GM12878 (cell line): ENCODE results near the gene P3H3. TPM values are rescaled to one million over a fixed set of nuclear protein-coding genes. Genes with fewer than 3 reads are reported as not detected.

Experiments used
- ATAC-seq: fragments of 200-7000 bp; cut with Tn5 transposase; 3 replicates; pipeline ENCODE4 v1.9.1; 2020; ENCODE audit warnings: mild to moderate bottlenecking, moderate library complexity
- BruUV-seq: library from RNA; stranded (reverse); fragments of 400-500 nt; replicated peaks from 2 replicates; lab custom pipeline; 2021; lab: Mats Ljungman, UMichigan
- CTCF ChIA-PET: fragments of 300-600 bp; sonication (Branson Sonifier 250); formaldehyde crosslinking; extraction: SDS; loops from one replicate; lab custom pipeline; 2021; ENCODE audit warnings: inconsistent platforms; lab: Yijun Ruan, JAX
- POLR2A ChIA-PET: fragments of 350-600 bp; formaldehyde crosslinking; extraction: SDS; loops from one replicate; lab custom pipeline; 2021; ENCODE audit warnings: inconsistent platforms; lab: Charles Lee
- RAD21 ChIA-PET: fragments of 300-600 bp; sonication (Branson Sonifier 250); formaldehyde crosslinking; loops from one replicate; lab custom pipeline; 2023; ENCODE audit warnings: antibody characterized with exemption; ENCODE audit not compliant: unreplicated experiment; lab: Charles Lee
- SMC1A ChIA-PET: fragments of 300-600 bp; sonication (Branson Sonifier 250); formaldehyde crosslinking; loops from one replicate; lab custom pipeline; 2023; ENCODE audit not compliant: unreplicated experiment, uncharacterized antibody; lab: Charles Lee
- DNase-seq: peaks from one replicate; pipeline ENCODE4 v3.0.0-alpha.2; 2011; ENCODE audit warnings: low read depth, low spot score
- FAIRE-seq: peaks from 3 replicates; lab custom pipeline; 2011; peaks lifted over from hg19 to GRCh38; lab: Jason Lieb, UNC
- H2AFZ ChIP-seq: 2 replicates; pipeline ENCODE4 v1.6.0; 2011; ENCODE audit warnings: low read depth, low read length, control low read depth; ENCODE audit not compliant: control insufficient read depth
- H3K27ac ChIP-seq: 2 replicates; pipeline ENCODE4 v1.5.1; 2011; ENCODE audit warnings: control low read depth; ENCODE audit not compliant: control insufficient read depth, insufficient read depth
- H3K27me3 ChIP-seq, 2 experiments: replicated peaks in 1 of 2; 2 replicates each; pipeline versions ENCODE4 v1.6.0 to v1.6.1; 2011; ENCODE audit warnings: low read length in 1 of 2; ENCODE audit not compliant: control insufficient read depth in 2 of 2, insufficient read depth in 2 of 2
- H3K36me3 ChIP-seq, 2 experiments: 2 replicates each; pipeline ENCODE4 v1.5.1; 2011; ENCODE audit warnings: low read length in 1 of 2; ENCODE audit not compliant: control insufficient read depth in 2 of 2, insufficient read depth in 2 of 2
- H3K4me1 ChIP-seq: 2 replicates; pipeline ENCODE4 v1.6.1; 2011; ENCODE audit warnings: mild to moderate bottlenecking, low read length, moderate library complexity, mixed read lengths; ENCODE audit not compliant: control insufficient read depth, insufficient read depth
- H3K4me2 ChIP-seq: 2 replicates; pipeline ENCODE4 v1.6.0; 2011; ENCODE audit warnings: control low read depth; ENCODE audit not compliant: control insufficient read depth, insufficient read depth
- H3K4me3 ChIP-seq: fragments of 200-600 bp; sonication (generic); 2 replicates; pipeline ENCODE4 v1.5.1; 2016
- H3K79me2 ChIP-seq: 2 replicates; pipeline ENCODE4 v1.6.0; 2011; ENCODE audit warnings: low read length; ENCODE audit not compliant: control insufficient read depth, insufficient read depth
- H3K9ac ChIP-seq: 2 replicates; pipeline ENCODE4 v1.8.0; 2011; ENCODE audit warnings: low read length, control low read depth, mixed read lengths; ENCODE audit not compliant: control insufficient read depth, insufficient read depth
- H3K9me3 ChIP-seq: replicated peaks from 3 replicates; pipeline ENCODE4 v1.5.1; 2011; ENCODE audit warnings: mild to moderate bottlenecking, low read length; ENCODE audit not compliant: control insufficient read depth, insufficient read depth
- H4K20me1 ChIP-seq: 2 replicates; pipeline ENCODE4 v1.6.0; 2011; ENCODE audit not compliant: control insufficient read depth, insufficient read depth
- RUNX3 ChIP-seq: IDR thresholded peaks from 2 replicates; pipeline ENCODE4 v1.6.1; 2012; ENCODE audit warnings: low read length, inconsistent platforms
- SREBF1 ChIP-seq: IDR thresholded peaks from 2 replicates; pipeline ENCODE4 v1.6.1; 2012; ENCODE audit warnings: mild to moderate bottlenecking, low read length
- ZNF384 ChIP-seq: IDR thresholded peaks from 2 replicates; pipeline ENCODE4 v1.6.1; 2012; ENCODE audit warnings: low read depth, mild to moderate bottlenecking, low read length, improper control_type of control experiment, borderline replicate concordance
- WGBS: methylation state at CpG from one replicate; pipeline ENCODE4 v1.1.6; 2016; ENCODE audit warnings: low lambda C conversion rate; ENCODE audit not compliant: insufficient replicate concordance, insufficient coverage; ENCODE audit errors: missing lambda C conversion rate; 5-methylcytosine and 5-hydroxymethylcytosine counted together
- in situ Hi-C: fragments of 300-500 bp; cut with MboI; formaldehyde crosslinking; loops from 9 replicates; pipeline ENCODE4 v1.14.3; 2018; ENCODE audit warnings: mixed read lengths
- intact Hi-C: fragments of 100-400 bp; cut with micrococcal nuclease; formaldehyde crosslinking; loops from one replicate; pipeline ENCODE4 v1.14.2; 2022; ENCODE audit not compliant: unreplicated experiment
- polyA plus RNA-seq, 11 experiments: library from polyadenylated mRNA; depleted of rRNA in 4 of 11; unstranded in 6 of 11; stranded (reverse) in 5 of 11; fragments of >200 nt; fragmentation: Nextera tagmentation in 4 of 11; fragmentation: Illumina TruSeq in 1 of 11; extraction: Ambion mirVana in 4 of 11; extraction: Trizol in 1 of 11; gene quantifications; 1 replicate in 1 of 11; 2 replicates in 10 of 11; pipeline versions ENCODE4 v1.2.1 to v1.2.3, GENCODE V29; 2011 to 2016; ENCODE audit warnings: inconsistent platforms in 2 of 11, missing spikeins in 2 of 11, low read depth in 1 of 11
- total RNA-seq, 4 experiments: library from RNA; depleted of rRNA in 3 of 4; stranded (reverse); fragments of >200 nt in 3 of 4; fragmentation: Illumina TruSeq in 1 of 4; extraction: Trizol in 1 of 4; gene quantifications; 2 replicates each; pipeline versions ENCODE4 v1.2.1 to v1.2.3, GENCODE V29; 2013 to 2021
- TF ChIP-seq, protein P1 (sequence below): IDR thresholded peaks from 2 replicates; pipeline ENCODE4 v1.6.1; 2012; ENCODE audit warnings: improper control_type of control experiment, low read depth, low read length; ENCODE audit not compliant: insufficient replicate concordance

P3H3 gene
- total and polyA plus RNA-seq, 10 of the 15 experiments (the other 5 are each of a cell fraction or from before 2014, with no cell fraction given) = 0.03 to 0.21 (median 0.05) TPM; not detected in 7

DNA sequence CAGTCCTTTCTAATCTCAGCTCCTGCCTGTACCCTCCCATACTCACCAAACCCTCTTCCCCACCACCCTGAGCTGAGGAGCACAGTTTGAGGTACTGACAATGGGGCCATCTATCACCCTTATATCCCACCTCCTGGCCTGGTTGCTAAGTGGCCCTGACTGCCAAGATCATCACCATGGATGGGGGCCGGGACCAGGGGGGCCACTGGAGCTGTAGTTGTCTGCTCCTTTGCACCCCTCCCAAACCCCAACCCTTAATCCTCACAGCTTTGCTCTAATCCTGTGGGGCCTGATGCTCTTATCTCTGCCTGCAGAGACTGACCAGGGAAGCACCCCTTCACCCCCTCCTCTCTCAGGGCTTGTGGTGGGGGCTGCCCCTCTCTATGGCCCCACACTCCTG is 12.1 kb downstream of the P3H3 start (continued):
- TF ChIP-seq ZNF384 (no peak), SREBF1 (no peak)
- TF ChIP-seq, protein P1, sequence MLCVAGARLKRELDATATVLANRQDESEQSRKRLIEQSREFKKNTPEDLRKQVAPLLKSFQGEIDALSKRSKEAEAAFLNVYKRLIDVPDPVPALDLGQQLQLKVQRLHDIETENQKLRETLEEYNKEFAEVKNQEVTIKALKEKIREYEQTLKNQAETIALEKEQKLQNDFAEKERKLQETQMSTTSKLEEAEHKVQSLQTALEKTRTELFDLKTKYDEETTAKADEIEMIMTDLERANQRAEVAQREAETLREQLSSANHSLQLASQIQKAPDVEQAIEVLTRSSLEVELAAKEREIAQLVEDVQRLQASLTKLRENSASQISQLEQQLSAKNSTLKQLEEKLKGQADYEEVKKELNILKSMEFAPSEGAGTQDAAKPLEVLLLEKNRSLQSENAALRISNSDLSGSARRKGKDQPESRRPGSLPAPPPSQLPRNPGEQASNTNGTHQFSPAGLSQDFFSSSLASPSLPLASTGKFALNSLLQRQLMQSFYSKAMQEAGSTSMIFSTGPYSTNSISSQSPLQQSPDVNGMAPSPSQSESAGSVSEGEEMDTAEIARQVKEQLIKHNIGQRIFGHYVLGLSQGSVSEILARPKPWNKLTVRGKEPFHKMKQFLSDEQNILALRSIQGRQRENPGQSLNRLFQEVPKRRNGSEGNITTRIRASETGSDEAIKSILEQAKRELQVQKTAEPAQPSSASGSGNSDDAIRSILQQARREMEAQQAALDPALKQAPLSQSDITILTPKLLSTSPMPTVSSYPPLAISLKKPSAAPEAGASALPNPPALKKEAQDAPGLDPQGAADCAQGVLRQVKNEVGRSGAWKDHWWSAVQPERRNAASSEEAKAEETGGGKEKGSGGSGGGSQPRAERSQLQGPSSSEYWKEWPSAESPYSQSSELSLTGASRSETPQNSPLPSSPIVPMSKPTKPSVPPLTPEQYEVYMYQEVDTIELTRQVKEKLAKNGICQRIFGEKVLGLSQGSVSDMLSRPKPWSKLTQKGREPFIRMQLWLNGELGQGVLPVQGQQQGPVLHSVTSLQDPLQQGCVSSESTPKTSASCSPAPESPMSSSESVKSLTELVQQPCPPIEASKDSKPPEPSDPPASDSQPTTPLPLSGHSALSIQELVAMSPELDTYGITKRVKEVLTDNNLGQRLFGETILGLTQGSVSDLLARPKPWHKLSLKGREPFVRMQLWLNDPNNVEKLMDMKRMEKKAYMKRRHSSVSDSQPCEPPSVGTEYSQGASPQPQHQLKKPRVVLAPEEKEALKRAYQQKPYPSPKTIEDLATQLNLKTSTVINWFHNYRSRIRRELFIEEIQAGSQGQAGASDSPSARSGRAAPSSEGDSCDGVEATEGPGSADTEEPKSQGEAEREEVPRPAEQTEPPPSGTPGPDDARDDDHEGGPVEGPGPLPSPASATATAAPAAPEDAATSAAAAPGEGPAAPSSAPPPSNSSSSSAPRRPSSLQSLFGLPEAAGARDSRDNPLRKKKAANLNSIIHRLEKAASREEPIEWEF = no peak

DNA sequence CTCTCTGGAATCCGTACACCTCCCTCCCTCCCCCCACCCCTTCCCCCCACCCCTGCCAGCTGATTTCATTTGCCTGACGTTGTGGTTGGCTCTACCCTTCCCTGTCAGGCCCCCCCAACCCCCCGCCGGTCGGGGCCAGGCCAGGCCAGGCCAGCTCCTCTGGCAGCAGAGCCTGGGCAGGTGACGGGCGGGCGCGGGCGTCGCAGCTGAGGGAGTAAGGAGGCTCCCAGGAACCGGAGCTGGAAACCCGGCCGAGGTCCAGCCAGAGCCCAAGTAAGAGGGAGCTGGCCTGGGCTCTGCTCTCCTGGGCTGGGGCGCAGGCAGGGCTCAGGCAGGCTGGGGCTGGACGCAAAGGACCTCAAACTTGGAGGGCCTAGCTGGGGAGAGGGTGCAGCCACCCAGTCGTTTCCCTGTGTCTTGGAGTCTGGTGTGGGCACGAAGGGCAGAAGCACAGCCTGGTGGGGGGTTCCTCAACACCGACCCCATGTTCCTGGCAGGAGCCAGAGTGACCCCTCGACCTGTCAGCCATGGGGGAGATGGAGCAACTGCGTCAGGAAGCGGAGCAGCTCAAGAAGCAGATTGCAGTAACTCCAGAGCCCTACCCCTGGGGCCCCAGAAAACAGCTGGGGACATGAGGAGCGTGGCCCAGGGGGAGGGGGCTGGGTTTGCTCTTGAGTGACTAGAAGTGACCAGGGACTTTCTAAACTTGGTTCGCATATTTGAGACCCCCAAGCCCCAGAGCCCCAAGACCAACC is 12.7 kb downstream of the P3H3 start, which contains the start of gene GNB3:
Gene GNB3 (plus strand): TSS at position 165 of the 755 bp plus-strand sequence. CDS start 363 bp downstream, at position 528.
- H3K9me3 ChIP-seq = no peaks in the 10 kb centered on the region
- in situ Hi-C loops (no loop called here), intact Hi-C loops (no loop called here)
- ChIA-PET POLR2A (interaction anchor here (0.8 to 1.6 kb wide), 6 partner anchors 8 to 25 kb away, joined by 3 to 7 read pairs (median 4); partner anchors contain the start of gene CDCA3), RAD21 (interaction anchor here (0.9 to 2.3 kb wide), 3 partner anchors 8 to 87 kb away, joined by 3 to 12 read pairs (median 6); partner anchors contain the start of gene MLF2), CTCF (interaction anchor here (0.7 to 1.6 kb wide), 6 partner anchors 16 to 88 kb away, joined by 3 to 5 read pairs (median 3); partner anchors contain the start of genes MLF2 and SPSB2), SMC1A (interaction anchor here (1.0 to 5.1 kb wide), 4 partner anchors 10 to 88 kb away, joined by 3 to 22 read pairs (median 4); partner anchors contain the start of genes CDCA3, MLF2 and USP5)
- no peak within 1 kb of the TSS for H3K4me3 ChIP-seq
- ATAC-seq (no peak), FAIRE-seq (no peak), DNase-seq (no peak)
- no peak for TF ChIP-seq RUNX3
- peaks cover 10% of the 10 kb centered on the region for H3K4me1 ChIP-seq
- no peaks in the 10 kb centered on the region; a peak in 1 of 4 replicates for H3K36me3 ChIP-seq
- H3K79me2 ChIP-seq = no peaks in the 10 kb centered on the region
- H4K20me1 ChIP-seq = no peaks in the 10 kb centered on the region
- H3K4me2 ChIP-seq = peak within 1 kb of the TSS; percentile 65
- no peak within 1 kb of the TSS; the same call in 1 of the 2 replicates for H3K27ac ChIP-seq
- H3K27me3 ChIP-seq = no peaks in the 10 kb centered on the region
- H3K9ac ChIP-seq = peak within 1 kb of the TSS; percentile 34; the same call in 1 of the 2 replicates
- WGBS = 60% methylated on average over 20 of the region's 24 CpGs
- peak within 1 kb of the TSS; percentile 40 for H2AFZ ChIP-seq
- no TSS peak for BruUV-seq
